ENCODE measurements around the gene SCRN1. TPM values are rescaled to one million over a fixed set of nuclear protein-coding genes. Genes with fewer than 3 reads are reported as not detected.

The SCRN1 gene
- total and polyA plus RNA-seq, 2 of the 13 experiments (the other 11 are each of a cell fraction or from before 2014, with no cell fraction given) = 43.2 to 49.8 TPM

GRCh38 chr7:29950480-29950879 lies 39.1 kb downstream of the SCRN1 start (continued):
- TF ChIP-seq, protein P1, sequence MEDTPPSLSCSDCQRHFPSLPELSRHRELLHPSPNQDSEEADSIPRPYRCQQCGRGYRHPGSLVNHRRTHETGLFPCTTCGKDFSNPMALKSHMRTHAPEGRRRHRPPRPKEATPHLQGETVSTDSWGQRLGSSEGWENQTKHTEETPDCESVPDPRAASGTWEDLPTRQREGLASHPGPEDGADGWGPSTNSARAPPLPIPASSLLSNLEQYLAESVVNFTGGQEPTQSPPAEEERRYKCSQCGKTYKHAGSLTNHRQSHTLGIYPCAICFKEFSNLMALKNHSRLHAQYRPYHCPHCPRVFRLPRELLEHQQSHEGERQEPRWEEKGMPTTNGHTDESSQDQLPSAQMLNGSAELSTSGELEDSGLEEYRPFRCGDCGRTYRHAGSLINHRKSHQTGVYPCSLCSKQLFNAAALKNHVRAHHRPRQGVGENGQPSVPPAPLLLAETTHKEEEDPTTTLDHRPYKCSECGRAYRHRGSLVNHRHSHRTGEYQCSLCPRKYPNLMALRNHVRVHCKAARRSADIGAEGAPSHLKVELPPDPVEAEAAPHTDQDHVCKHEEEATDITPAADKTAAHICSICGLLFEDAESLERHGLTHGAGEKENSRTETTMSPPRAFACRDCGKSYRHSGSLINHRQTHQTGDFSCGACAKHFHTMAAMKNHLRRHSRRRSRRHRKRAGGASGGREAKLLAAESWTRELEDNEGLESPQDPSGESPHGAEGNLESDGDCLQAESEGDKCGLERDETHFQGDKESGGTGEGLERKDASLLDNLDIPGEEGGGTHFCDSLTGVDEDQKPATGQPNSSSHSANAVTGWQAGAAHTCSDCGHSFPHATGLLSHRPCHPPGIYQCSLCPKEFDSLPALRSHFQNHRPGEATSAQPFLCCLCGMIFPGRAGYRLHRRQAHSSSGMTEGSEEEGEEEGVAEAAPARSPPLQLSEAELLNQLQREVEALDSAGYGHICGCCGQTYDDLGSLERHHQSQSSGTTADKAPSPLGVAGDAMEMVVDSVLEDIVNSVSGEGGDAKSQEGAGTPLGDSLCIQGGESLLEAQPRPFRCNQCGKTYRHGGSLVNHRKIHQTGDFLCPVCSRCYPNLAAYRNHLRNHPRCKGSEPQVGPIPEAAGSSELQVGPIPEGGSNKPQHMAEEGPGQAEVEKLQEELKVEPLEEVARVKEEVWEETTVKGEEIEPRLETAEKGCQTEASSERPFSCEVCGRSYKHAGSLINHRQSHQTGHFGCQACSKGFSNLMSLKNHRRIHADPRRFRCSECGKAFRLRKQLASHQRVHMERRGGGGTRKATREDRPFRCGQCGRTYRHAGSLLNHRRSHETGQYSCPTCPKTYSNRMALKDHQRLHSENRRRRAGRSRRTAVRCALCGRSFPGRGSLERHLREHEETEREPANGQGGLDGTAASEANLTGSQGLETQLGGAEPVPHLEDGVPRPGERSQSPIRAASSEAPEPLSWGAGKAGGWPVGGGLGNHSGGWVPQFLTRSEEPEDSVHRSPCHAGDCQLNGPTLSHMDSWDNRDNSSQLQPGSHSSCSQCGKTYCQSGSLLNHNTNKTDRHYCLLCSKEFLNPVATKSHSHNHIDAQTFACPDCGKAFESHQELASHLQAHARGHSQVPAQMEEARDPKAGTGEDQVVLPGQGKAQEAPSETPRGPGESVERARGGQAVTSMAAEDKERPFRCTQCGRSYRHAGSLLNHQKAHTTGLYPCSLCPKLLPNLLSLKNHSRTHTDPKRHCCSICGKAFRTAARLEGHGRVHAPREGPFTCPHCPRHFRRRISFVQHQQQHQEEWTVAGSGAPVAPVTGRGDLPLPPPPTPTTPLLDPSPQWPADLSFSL (CRISPR knock-in tag; IDR thresholded peaks at IDR 0.05) = no peak

- H3K36me3 ChIP-seq (replicated peaks in 1 of 2; ENCODE audit: control insufficient read depth in 1 of 2, insufficient read depth in 2 of 2, low read length in 2 of 2) = peaks cover 40 to 74% of the 10 kb centered on the region in 2 experiments
- no peak overlapping the region for H2AFZ ChIP-seq (ENCODE audit: low read length)
- no TSS peak for BruUV-seq (replicated peaks)
- no peak overlapping the region for H3K9ac ChIP-seq (ENCODE audit: insufficient read depth, low read depth, low read length)
- H3K9me3 ChIP-seq (ENCODE audit: low read length) = no peaks in the 10 kb centered on the region
- DNase-seq (ENCODE audit: low spot score) (no peak), ATAC-seq (no peak), FAIRE-seq (no peak)
- TF ChIP-seq CAMTA2 (CRISPR knock-in tag; IDR thresholded peaks at IDR 0.05; ENCODE audit: borderline replicate concordance) (no peak), RELA (CRISPR knock-in tag; IDR thresholded peaks at IDR 0.05) (no peak), MIER2 (CRISPR knock-in tag; IDR thresholded peaks at IDR 0.05) (no peak)
- no peaks in the 10 kb centered on the region for H3K4me1 ChIP-seq (ENCODE audit: insufficient read depth, low read length)
- in situ Hi-C loops (cut with HindIII; ENCODE audit: extremely low pct_ligation_motif_present, low pct_unique_long_range_greater_than_20kb) = no loop called here
- H3K27ac ChIP-seq (ENCODE audit: extremely low read length, insufficient read depth, low read length) = no peak overlapping the region
- H3K4me2 ChIP-seq (ENCODE audit: low read depth, low read length) = no peak overlapping the region
- no peaks in the 10 kb centered on the region for H3K79me2 ChIP-seq (ENCODE audit: insufficient read depth, low read length)
- H4K20me1 ChIP-seq (ENCODE audit: insufficient read depth, low read length) = peaks cover 6% of the 10 kb centered on the region; the same call in 1 of the 2 replicates
- H3K27me3 ChIP-seq (ENCODE audit: control insufficient read depth in 1 of 2, insufficient read depth in 2 of 2, low read length in 2 of 2) = no peaks in the 10 kb centered on the region
- CTCF ChIA-PET (ENCODE audit: low intra/inter-chr PET ratio, low total read pairs) = no interaction called here
- WGBS (ENCODE audit: low lambda C conversion rate) = 89% methylated on average over 2 of the region's 2 CpGs
- intact Hi-C loops (cut with micrococcal nuclease; ENCODE audit: unreplicated experiment) = no loop called here
- H3K4me3 ChIP-seq (replicated peaks in 1 of 3; ENCODE audit: insufficient read depth in 1 of 3, low read depth in 2 of 3, low read length in 3 of 3) = no peak overlapping the region
- POLR2A ChIA-PET = no interaction called here
Observed at GRCh38 chr7:29948587-29948986, 41.0 kb downstream of the SCRN1 start.

All from HepG2 (cell line).